Peyer's patch (tissue), 4 donors: Measurements from ENCODE around the gene RNF44. TPM values are rescaled to one million over a fixed set of nuclear protein-coding genes. Genes with fewer than 3 reads are reported as not detected.
A peak's percentile ranks its signal among the peaks of the same experiment; 100 is the strongest.
"Not testable (repeated sequence)": the region's sequence is repeated elsewhere in the genome, so short reads cannot be mapped to it uniquely, and the experiment has no call there.

Experiments
- DNase-seq, 3 donors: peaks; one replicate each; pipeline ENCODE4 v3.0.0-alpha.2; 2017 to 2019
- H3K27ac ChIP-seq, 4 donors: fragments of 200-600 bp; sonication (generic); one replicate each; pipeline ENCODE4 v1.5.1; 2016 to 2019
- H3K27me3 ChIP-seq, 2 donors: fragments of 200-600 bp; sonication (generic); one replicate each; pipeline ENCODE4 v1.5.1; 2019
- H3K36me3 ChIP-seq, 3 donors: fragments of 200-600 bp; sonication (generic); one replicate each; pipeline ENCODE4 v1.5.1; 2016 to 2019
- H3K4me1 ChIP-seq, 4 donors: fragments of 200-600 bp; sonication (generic); one replicate each; pipeline ENCODE4 v1.5.1; 2016 to 2019
- H3K4me3 ChIP-seq, 4 donors: fragments of 200-600 bp; sonication (generic); 1 replicate in 3 of 4; 2 replicates in 1 of 4; pipeline ENCODE4 v1.5.1; 2016 to 2019; ENCODE audit warnings: mild to moderate bottlenecking in 1 of 4
- H3K9me3 ChIP-seq, 4 donors: fragments of 200-600 bp; sonication (generic); one replicate each; pipeline ENCODE4 v1.5.1; 2016 to 2019; ENCODE audit warnings: mild to moderate bottlenecking in 1 of 4
- POLR2A ChIP-seq, 2 donors: fragments of 450-650 bp; IDR thresholded peaks; one replicate each; pipeline ENCODE4 v1.5.1; 2017; ENCODE audit warnings: antibody characterized with exemption in 2 of 2, mild to moderate bottlenecking in 2 of 2, moderate library complexity in 2 of 2
- total RNA-seq, 4 donors: library from RNA; depleted of rRNA; stranded (reverse); fragments of >200 nt; gene quantifications; one replicate each; pipeline ENCODE4 v1.1.0, GENCODE V29; 2016
- TF ChIP-seq, protein P1 (sequence below), 6 experiments: fragments of 450-650 bp in 4 of 6; fragments of 200-600 bp in 2 of 6; sonication (generic) in 1 of 6; IDR thresholded peaks; one replicate each; pipeline ENCODE4 v1.5.1; 2017 to 2019; ENCODE audit warnings: antibody characterized with exemption in 6 of 6, mild to moderate bottlenecking in 3 of 6, moderate library complexity in 1 of 6

RNF44 gene
- total RNA-seq, 4 donors from 2014 or later: 46.4 to 114 (median 65.3) TPM

DNA sequence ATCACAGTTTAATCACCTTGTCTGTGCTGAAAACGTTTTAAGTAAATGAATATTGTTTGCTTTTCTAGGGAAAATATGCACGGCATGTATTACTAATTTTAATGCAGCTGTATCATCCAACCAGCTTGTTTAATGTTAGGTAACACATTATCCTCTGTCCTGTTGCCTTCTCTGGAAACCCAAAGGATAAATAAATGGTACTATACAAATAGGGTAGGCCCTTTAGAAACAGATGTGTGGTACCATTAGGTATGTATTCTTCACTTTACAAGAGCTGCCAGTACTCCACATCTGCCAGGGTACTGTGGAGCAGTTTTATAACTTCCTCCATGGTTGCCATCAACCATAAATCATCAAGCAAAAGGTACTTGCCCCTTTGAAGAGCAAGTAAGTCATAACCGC lies 46.1 kb downstream of the RNF44 start:
- H3K4me3 ChIP-seq: no peak overlapping the region
- H3K27me3 ChIP-seq: no peaks in the 10 kb centered on the region
- TF ChIP-seq, protein P1, sequence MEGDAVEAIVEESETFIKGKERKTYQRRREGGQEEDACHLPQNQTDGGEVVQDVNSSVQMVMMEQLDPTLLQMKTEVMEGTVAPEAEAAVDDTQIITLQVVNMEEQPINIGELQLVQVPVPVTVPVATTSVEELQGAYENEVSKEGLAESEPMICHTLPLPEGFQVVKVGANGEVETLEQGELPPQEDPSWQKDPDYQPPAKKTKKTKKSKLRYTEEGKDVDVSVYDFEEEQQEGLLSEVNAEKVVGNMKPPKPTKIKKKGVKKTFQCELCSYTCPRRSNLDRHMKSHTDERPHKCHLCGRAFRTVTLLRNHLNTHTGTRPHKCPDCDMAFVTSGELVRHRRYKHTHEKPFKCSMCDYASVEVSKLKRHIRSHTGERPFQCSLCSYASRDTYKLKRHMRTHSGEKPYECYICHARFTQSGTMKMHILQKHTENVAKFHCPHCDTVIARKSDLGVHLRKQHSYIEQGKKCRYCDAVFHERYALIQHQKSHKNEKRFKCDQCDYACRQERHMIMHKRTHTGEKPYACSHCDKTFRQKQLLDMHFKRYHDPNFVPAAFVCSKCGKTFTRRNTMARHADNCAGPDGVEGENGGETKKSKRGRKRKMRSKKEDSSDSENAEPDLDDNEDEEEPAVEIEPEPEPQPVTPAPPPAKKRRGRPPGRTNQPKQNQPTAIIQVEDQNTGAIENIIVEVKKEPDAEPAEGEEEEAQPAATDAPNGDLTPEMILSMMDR (IDR thresholded peaks at IDR 0.05): no peak
- no peak for TF ChIP-seq POLR2A (IDR thresholded peaks at IDR 0.05)
- H3K27ac ChIP-seq: no peak overlapping the region
- peaks cover 0 to 96% (median 0%) of the 10 kb centered on the region in 3 donors for H3K36me3 ChIP-seq
- no peaks in the 10 kb centered on the region for H3K9me3 ChIP-seq
- DNase-seq: no peak
- no peaks in the 10 kb centered on the region for H3K4me1 ChIP-seq

DNA sequence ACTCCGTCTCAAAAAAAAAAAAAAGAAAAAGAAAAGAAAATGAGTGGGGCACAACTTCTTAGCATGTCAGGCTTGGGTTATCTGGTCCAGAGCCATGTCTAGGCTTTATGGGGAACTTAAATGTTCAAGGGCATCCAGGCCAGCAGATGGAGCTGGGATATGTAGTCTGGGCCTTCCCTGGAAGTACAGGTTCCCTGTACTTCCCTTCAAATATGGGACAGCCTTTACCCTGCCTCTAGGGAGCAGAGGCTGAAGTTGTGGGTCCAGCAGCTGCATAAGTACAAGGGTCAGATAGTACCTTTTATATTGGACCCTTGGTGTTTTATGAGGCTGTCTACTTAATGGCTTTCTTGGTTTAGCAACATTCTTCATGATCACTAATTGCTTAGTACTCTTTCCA lies 46.9 kb downstream of the RNF44 start:
- peak in 1 of 3 donors; percentile 54 for DNase-seq

DNA sequence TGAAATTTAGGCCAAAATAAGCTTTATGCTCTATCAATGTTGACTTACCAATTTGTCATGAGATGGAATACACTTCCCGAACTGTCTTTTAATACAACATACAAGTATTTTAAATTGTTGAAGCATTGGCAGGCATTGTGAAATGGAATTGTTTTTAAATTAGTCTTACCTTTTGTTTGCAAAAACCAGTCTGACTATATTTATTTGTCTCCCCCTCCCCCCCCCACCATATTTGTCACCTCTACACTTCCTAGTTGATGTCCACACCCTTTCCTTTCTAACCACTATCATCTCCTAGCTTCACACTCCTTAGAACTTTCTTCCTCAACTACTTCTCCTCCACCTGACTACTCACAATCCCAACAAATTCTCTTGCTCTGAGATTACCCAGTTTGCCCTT lies 48.1 kb downstream of the RNF44 start:
- no peaks in the 10 kb centered on the region for H3K9me3 ChIP-seq

More for the DNA sequence above, 46.9 kb downstream of the RNF44 start:
- no peaks in the 10 kb centered on the region for H3K4me1 ChIP-seq
- no peak overlapping the region for H3K4me3 ChIP-seq
- no peak overlapping the region for H3K27ac ChIP-seq
- peaks cover 0 to 92% (median 0%) of the 10 kb centered on the region in 3 donors for H3K36me3 ChIP-seq
- no peaks in the 10 kb centered on the region for H3K9me3 ChIP-seq
- no peak for TF ChIP-seq POLR2A (IDR thresholded peaks at IDR 0.05)
- TF ChIP-seq, protein P1 (IDR thresholded peaks at IDR 0.05): peak in 3 of 6 experiments; percentile 20 to 43 (median 24)
- no peaks in the 10 kb centered on the region for H3K27me3 ChIP-seq

DNA sequence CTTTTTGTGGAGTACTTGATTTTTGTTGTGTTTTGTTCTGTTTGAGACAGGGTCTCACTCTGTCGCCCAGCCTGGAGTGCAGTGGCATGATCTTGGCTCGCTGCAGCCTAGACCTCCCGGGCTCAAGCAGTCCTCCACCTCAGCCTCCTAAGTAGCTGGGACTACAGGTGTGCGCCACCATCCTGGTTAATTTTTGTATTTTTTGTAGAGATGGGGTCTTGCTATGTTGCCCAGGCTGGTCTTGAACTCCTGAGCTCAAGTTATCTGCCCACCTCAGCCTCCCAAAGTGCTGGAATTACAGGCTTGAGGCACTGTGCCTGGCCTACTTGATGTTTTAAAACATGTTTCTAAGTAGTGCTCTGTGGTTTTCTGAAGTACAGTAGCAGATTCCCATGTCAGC lies 50.0 kb downstream of the RNF44 start:
- H3K4me1 ChIP-seq, H3K9me3 ChIP-seq, H3K27ac ChIP-seq, DNase-seq, H3K4me3 ChIP-seq, H3K27me3 ChIP-seq: not testable (repeated sequence)
- H3K36me3 ChIP-seq: peaks cover 0 to 65% (median 0%) of the 10 kb centered on the region in 3 donors

More for the DNA sequence above, 48.1 kb downstream of the RNF44 start:
- Histone ChIP-seq H3K27me3 (no peaks in the 10 kb centered on the region), H3K36me3 (peaks cover 0 to 80% (median 0%) of the 10 kb centered on the region in 3 donors), H3K4me1 (no peaks in the 10 kb centered on the region), H3K4me3 (no peak overlapping the region), H3K27ac (no peak overlapping the region)
- TF ChIP-seq POLR2A (IDR thresholded peaks at IDR 0.05): no peak
- TF ChIP-seq, protein P1 (IDR thresholded peaks at IDR 0.05): no peak
- no peak for DNase-seq

DNA sequence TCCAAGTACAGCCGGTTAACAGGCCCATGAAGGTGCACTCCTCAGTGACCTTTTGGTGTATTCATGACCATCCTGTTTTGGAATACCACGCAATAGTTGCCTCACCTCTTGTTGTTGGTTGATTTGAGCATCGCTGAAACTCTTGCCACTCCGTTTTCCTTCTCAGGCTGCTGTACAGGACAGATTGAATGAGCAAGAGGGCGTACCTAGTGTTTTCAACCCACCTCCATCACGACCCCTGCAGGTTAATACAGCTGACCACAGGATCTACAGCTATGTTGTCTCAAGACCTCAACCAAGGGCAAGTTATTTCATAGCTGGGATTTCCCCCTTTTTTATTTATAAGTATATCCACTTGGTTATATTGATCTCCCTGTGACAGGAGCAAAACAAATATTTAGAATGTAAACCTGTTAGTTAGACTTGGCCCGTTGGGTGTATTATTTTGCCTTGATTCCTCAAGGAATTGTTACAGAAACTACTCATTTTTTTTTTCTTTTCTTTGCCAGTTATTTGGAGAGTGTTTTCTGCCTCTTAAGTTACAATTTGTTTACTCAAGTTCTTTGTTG lies 50.9 kb downstream of the RNF44 start:
- Histone ChIP-seq H3K27ac (no peak overlapping the region), H3K36me3 (peaks cover 0 to 65% (median 0%) of the 10 kb centered on the region in 3 donors), H3K4me3 (no peak overlapping the region), H3K9me3 (no peaks in the 10 kb centered on the region), H3K27me3 (no peaks in the 10 kb centered on the region), H3K4me1 (no peaks in the 10 kb centered on the region)
- TF ChIP-seq POLR2A (IDR thresholded peaks at IDR 0.05): no peak
- TF ChIP-seq, protein P1 (IDR thresholded peaks at IDR 0.05): no peak
- no peak for DNase-seq

DNA sequence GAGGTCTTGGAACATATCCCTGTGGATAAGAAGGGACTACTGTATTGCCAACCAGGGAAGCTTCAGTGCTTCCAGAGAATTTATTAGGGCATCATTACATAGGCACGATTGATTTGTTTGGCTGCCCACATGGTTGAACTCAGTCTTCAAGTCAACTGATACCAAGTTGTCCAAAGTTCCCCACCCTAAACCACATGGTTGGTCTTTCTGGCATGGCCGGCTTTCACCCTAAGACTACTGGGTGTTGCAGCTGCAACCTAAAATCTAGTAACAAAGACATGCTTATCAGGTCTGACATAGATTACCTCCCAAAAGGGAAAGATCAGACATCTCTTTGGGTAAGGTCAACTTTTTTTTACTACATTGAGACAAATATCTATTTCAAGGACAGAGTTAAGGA lies 52.0 kb downstream of the RNF44 start:
- H3K36me3 ChIP-seq: peaks cover 0 to 67% (median 0%) of the 10 kb centered on the region in 3 donors
- no peak overlapping the region for H3K27ac ChIP-seq
- DNase-seq: no peak
- H3K27me3 ChIP-seq: no peaks in the 10 kb centered on the region
- TF ChIP-seq, protein P1 (IDR thresholded peaks at IDR 0.05): no peak
- no peak for TF ChIP-seq POLR2A (IDR thresholded peaks at IDR 0.05)
- H3K4me3 ChIP-seq: no peak overlapping the region
- no peaks in the 10 kb centered on the region for H3K9me3 ChIP-seq
- H3K4me1 ChIP-seq: no peaks in the 10 kb centered on the region
